Right lobe of liver (tissue), 6 donors: ENCODE measurements around the gene MED15. TPM values are rescaled to one million over a fixed set of nuclear protein-coding genes. Genes with fewer than 3 reads are reported as not detected.

Experiments
- ATAC-seq, 4 donors: fragments of 200-7000 bp; cut with Tn5 transposase; one replicate each; pipeline ENCODE4 v1.9.1; 2020; ENCODE audit warnings: mild to moderate bottlenecking in 4 of 4, moderate library complexity in 4 of 4
- DNase-seq, 3 donors: peaks; one replicate each; pipeline ENCODE4 v3.0.0-alpha.2; 2020
- H3K27ac ChIP-seq, 3 donors: fragments of 200-600 bp; one replicate each; pipeline ENCODE4 v1.8.0; 2022
- H3K27me3 ChIP-seq, 2 donors: fragments of 200-600 bp; one replicate each; pipeline ENCODE4 v1.8.0; 2022
- H3K36me3 ChIP-seq, 4 donors: fragments of 200-600 bp; sonication (generic) in 1 of 4; one replicate each; pipeline versions ENCODE4 v1.5.1 to v1.8.0; 2017 to 2022; ENCODE audit warnings: control low read depth in 1 of 4
- H3K4me1 ChIP-seq, 4 donors: fragments of 200-600 bp; sonication (generic) in 1 of 4; one replicate each; pipeline versions ENCODE4 v1.5.1 to v1.8.0; 2017 to 2022; ENCODE audit warnings: control low read depth in 1 of 4
- H3K4me3 ChIP-seq, 3 donors: fragments of 200-600 bp; one replicate each; pipeline ENCODE4 v1.8.0; 2022
- H3K9me3 ChIP-seq, 4 donors: fragments of 200-600 bp; sonication (generic) in 1 of 4; one replicate each; pipeline versions ENCODE4 v1.5.1 to v1.8.0; 2017 to 2022; ENCODE audit warnings: control low read depth in 1 of 4
- CTCF ChIP-seq, 4 donors: fragments of 200-600 bp in 3 of 4; fragments of 450-650 bp in 1 of 4; IDR thresholded peaks; one replicate each; pipeline versions ENCODE4 v1.5.1 to v1.8.0; 2016 to 2022; ENCODE audit warnings: antibody characterized with exemption in 4 of 4, mild to moderate bottlenecking in 2 of 4
- POLR2A ChIP-seq: fragments of 450-650 bp; IDR thresholded peaks from one replicate; pipeline ENCODE4 v1.6.1; 2017; ENCODE audit warnings: antibody characterized with exemption, mild to moderate bottlenecking
- WGBS: methylation state at CpG from one replicate; pipeline ENCODE4 v1.1.6; 2018; ENCODE audit warnings: low coverage, low lambda C conversion rate; ENCODE audit not compliant: insufficient coverage; ENCODE audit errors: missing lambda C conversion rate; 5-methylcytosine and 5-hydroxymethylcytosine counted together
- intact Hi-C, 2 donors: fragments of 100-400 bp; cut with DNase I; formaldehyde crosslinking; loops; one replicate each; pipeline versions ENCODE4 v1.11.2 to v1.14.1; 2022
- total RNA-seq, 6 experiments: library from RNA; depleted of rRNA in 2 of 6; stranded (reverse); fragments of >200 nt in 2 of 6; fragmentation: NEBNext Ultra II Directional in 3 of 6; extraction: Animal tissue kit (Norgen Biotek cat#: 25700) in 3 of 6; gene quantifications; one replicate each; pipeline versions ENCODE4 v1.1.0 to v1.2.4, GENCODE V29; 2016 to 2023
- donor health status: DM: no; HTN: yes; CAD: no.
- donor health status: DM: no; HTN: no; CAD: no.
- donor health status: DM: no; HTN: no; CAD: no.
- donor health status: DM: no; HTN: yes; CAD: no.
- donor health status: DM: no; HTN: yes; CAD: no.

Gene MED15
- total RNA-seq, 6 experiments from 2014 or later: 15.7 to 34.7 (median 23.6) TPM

- 83% methylated on average over 1 of the region's 14 CpGs for WGBS
- no peak for ATAC-seq
These were observed 72.1 kb downstream of the MED15 start for GRCh38 chr22:20579273-20580120.

GRCh38 chr22:20580179-20580578, 72.8 kb downstream of the MED15 start:
- no peak for ATAC-seq
- TF ChIP-seq POLR2A (no peak), CTCF (IDR thresholded peaks at IDR 0.05) (no peak)
- H3K27ac ChIP-seq: no peak overlapping the region
- no peak overlapping the region for H3K4me3 ChIP-seq
- no peaks in the 10 kb centered on the region for H3K9me3 ChIP-seq
- H3K36me3 ChIP-seq: peaks cover 0 to 45% (median 16%) of the 10 kb centered on the region in 4 donors
- no peaks in the 10 kb centered on the region for H3K4me1 ChIP-seq
- no peak for DNase-seq
- no peaks in the 10 kb centered on the region for H3K27me3 ChIP-seq
- intact Hi-C loops: no loop called here
- 87% methylated on average over 4 of the region's 7 CpGs for WGBS

More at GRCh38 chr22:20579273-20580120, 72.1 kb downstream of the MED15 start:
- Histone ChIP-seq H3K4me3 (no peak overlapping the region), H3K27me3 (no peaks in the 10 kb centered on the region), H3K27ac (no peak overlapping the region), H3K36me3 (peaks cover 2 to 45% (median 18%) of the 10 kb centered on the region in 4 donors), H3K9me3 (no peaks in the 10 kb centered on the region), H3K4me1 (no peaks in the 10 kb centered on the region)
- intact Hi-C loops: loop anchor here in 1 of 2 donors (10.0 kb wide), 1 partner anchor 55 kb away; no protein-coding TSS in a partner anchor
- DNase-seq: no peak
- no peak for TF ChIP-seq CTCF (IDR thresholded peaks at IDR 0.05)
- TF ChIP-seq POLR2A: no peak

GRCh38 chr22:20580611-20581502, 73.4 kb downstream of the MED15 start:
- intact Hi-C loops: no loop called here
- Histone ChIP-seq H3K36me3 (peaks cover 0 to 48% (median 16%) of the 10 kb centered on the region in 4 donors), H3K27ac (no peak overlapping the region), H3K4me3 (no peak overlapping the region), H3K4me1 (no peaks in the 10 kb centered on the region), H3K9me3 (no peaks in the 10 kb centered on the region), H3K27me3 (no peaks in the 10 kb centered on the region)
- WGBS: 91% methylated on average over 13 of the region's 19 CpGs
- no peak for ATAC-seq
- no peak for TF ChIP-seq CTCF (IDR thresholded peaks at IDR 0.05)
- TF ChIP-seq POLR2A: no peak
- peak in 1 of 3 donors; percentile 37 for DNase-seq

GRCh38 chr22:20581503-20582170, 74.2 kb downstream of the MED15 start:
- Histone ChIP-seq H3K27me3 (no peaks in the 10 kb centered on the region), H3K9me3 (no peaks in the 10 kb centered on the region), H3K27ac (no peak overlapping the region), H3K36me3 (peaks cover 0 to 49% (median 16%) of the 10 kb centered on the region in 4 donors), H3K4me1 (no peaks in the 10 kb centered on the region), H3K4me3 (no peak overlapping the region)
- TF ChIP-seq CTCF (IDR thresholded peaks at IDR 0.05) (no peak), POLR2A (no peak)
- peak in 2 of 3 donors; percentile 20 to 40 for DNase-seq
- WGBS: no CpG with 5 or more reads among the region's 7 CpGs
- no peak for ATAC-seq
- intact Hi-C loops: no loop called here
